H1 (cell line): ENCODE results near the gene OR4E1. TPM values are rescaled to one million over a fixed set of nuclear protein-coding genes. Genes with fewer than 3 reads are reported as not detected.

Experiments
- NANOG ChIP-seq: IDR thresholded peaks from 2 replicates; pipeline ENCODE4 v1.6.1; 2011; ENCODE audit warnings: low read length, low read depth, mild to moderate bottlenecking, inconsistent platforms; ENCODE audit not compliant: insufficient read depth, poor library complexity, severe bottlenecking
- RFX5 ChIP-seq: IDR thresholded peaks from 2 replicates; pipeline ENCODE4 v1.6.1; 2011; ENCODE audit warnings: low read depth, low read length, improper control_type of control experiment, borderline replicate concordance
- SP2 ChIP-seq: IDR thresholded peaks from 2 replicates; pipeline ENCODE4 v1.6.1; 2012; ENCODE audit warnings: mild to moderate bottlenecking, low read length, inconsistent platforms
- polyA plus RNA-seq, 7 experiments: library from polyadenylated mRNA; depleted of rRNA in 3 of 7; stranded (reverse) in 5 of 7; unstranded in 2 of 7; fragments of >200 nt in 5 of 7; fragments of 200-250 nt in 2 of 7; gene quantifications; 1 replicate in 5 of 7; 2 replicates in 1 of 7; 4 replicates in 1 of 7; pipeline versions ENCODE4 v1.2.1 to v1.2.3, GENCODE V29; 2011 to 2013; ENCODE audit warnings: missing spikeins in 2 of 7, mixed read lengths in 2 of 7
- total RNA-seq: library from RNA; stranded (reverse); fragmentation: NEBNext Ultra II Directional; extraction: Animal tissue kit (Norgen Biotek cat#: 25700); gene quantifications from 2 replicates; pipeline ENCODE4 v1.2.1, GENCODE V29; 2021

The OR4E1 gene
- total and polyA plus RNA-seq, 2 of the 8 experiments (the other 6 are each of a cell fraction or from before 2014, with no cell fraction given) = not detected

- TF ChIP-seq NANOG (no peak), SP2 (no peak), RFX5 (no peak)
Measured at GRCh38 chr14:21686468-21686867, 12.8 kb upstream of the OR4E1 start (continued).
